Kidney (tissue), 14 donors: ENCODE data around the gene KANSL1L. TPM values are rescaled to one million over a fixed set of nuclear protein-coding genes. Genes with fewer than 3 reads are reported as not detected.

Experiments used
- DNase-seq, 5 donors: peaks; one replicate each; pipeline ENCODE4 v3.0.0-alpha.2; 2013 to 2020
- FAIRE-seq: peaks from 2 replicates; lab custom pipeline; 2012; peaks lifted over from hg19 to GRCh38; lab: Jason Lieb, UNC
- H3K27ac ChIP-seq, 2 donors: one replicate each; pipeline ENCODE4 v1.7.0; 2013; ENCODE audit warnings: low read depth in 2 of 2, low read length in 2 of 2, inconsistent platforms in 1 of 2
- H3K27me3 ChIP-seq: one replicate; pipeline ENCODE4 v1.7.1; 2013; ENCODE audit warnings: low read length, inconsistent platforms; ENCODE audit not compliant: control insufficient read depth, insufficient read depth
- H3K36me3 ChIP-seq, 3 donors: one replicate each; pipeline versions ENCODE4 v1.7.0 to v1.7.1; 2013; ENCODE audit warnings: low read length in 3 of 3, control low read depth in 1 of 3, inconsistent platforms in 1 of 3; ENCODE audit not compliant: insufficient read depth in 3 of 3, control insufficient read depth in 2 of 3
- H3K4me1 ChIP-seq, 3 donors: one replicate each; pipeline versions ENCODE4 v1.7.0 to v1.7.1; 2013; ENCODE audit warnings: low read length in 3 of 3, inconsistent platforms in 1 of 3, low read depth in 1 of 3; ENCODE audit not compliant: control insufficient read depth in 2 of 3, insufficient read depth in 2 of 3
- H3K4me3 ChIP-seq, 3 donors: one replicate each; pipeline versions ENCODE4 v1.7.0 to v1.8.1; 2013; ENCODE audit warnings: low read length in 3 of 3, control low read depth in 1 of 3, inconsistent platforms in 1 of 3
- H3K9ac ChIP-seq, 3 donors: one replicate each; pipeline versions ENCODE4 v1.7.0 to v1.7.1; 2013; ENCODE audit warnings: low read length in 3 of 3, control low read depth in 1 of 3, inconsistent platforms in 1 of 3
- H3K9me3 ChIP-seq, 3 donors: one replicate each; pipeline versions ENCODE4 v1.7.0 to v1.7.1; 2013; ENCODE audit warnings: low read length in 3 of 3, control low read depth in 1 of 3, inconsistent platforms in 1 of 3; ENCODE audit not compliant: control insufficient read depth in 2 of 3, insufficient read depth in 1 of 3
- CTCF ChIP-seq: IDR thresholded peaks from 3 replicates; pipeline ENCODE4 v1.5.1; 2012; ENCODE audit warnings: mild to moderate bottlenecking, moderate library complexity, borderline replicate concordance; ENCODE audit not compliant: insufficient read depth; ENCODE audit errors: extremely low read depth
- intact Hi-C: fragments of 100-400 bp; cut with DNase I; formaldehyde crosslinking; loops from one replicate; pipeline ENCODE4 v1.11.1; 2022
- polyA plus RNA-seq: library from polyadenylated mRNA; stranded (reverse); fragments of 350-450 nt; fragmentation: Illumina TruSeq; extraction: RNeasy Lipid Tissue Mini Kit (QIAGEN cat#74804); gene quantifications from one replicate; pipeline ENCODE4 v1.2.3, GENCODE V29; 2014; ENCODE audit warnings: low read depth, low replicate concordance; ENCODE audit not compliant: insufficient read depth
- total RNA-seq: library from RNA; stranded (reverse); fragmentation: NEBNext Ultra II Directional; extraction: Animal tissue kit (Norgen Biotek cat#: 25700); gene quantifications from one replicate; pipeline ENCODE4 v1.2.1, GENCODE V29; 2021
- donor health status: control.
- donor health status: control.
- donor health status: control.
- donor health status: control.
- donor health status: control.
- donor health status: DM: yes; HTN: yes; CAD: no.
- donor health status: Normal renal cell carcinoma (clear cell type).

Gene KANSL1L
- total and polyA plus RNA-seq, 2 donors from 2014 or later, result 11.6 to 65.4 TPM

- H3K4me3 ChIP-seq, result no peak overlapping the region
- no peak overlapping the region for H3K9ac ChIP-seq
- peak; percentile 57 for FAIRE-seq
- intact Hi-C loops, result no loop called here
- H3K4me1 ChIP-seq, result no peaks in the 10 kb centered on the region
- H3K36me3 ChIP-seq, result no peaks in the 10 kb centered on the region
- peak in 2 of 5 donors; percentile 29 to 43 for DNase-seq
- no peak overlapping the region for H3K27ac ChIP-seq
- no peaks in the 10 kb centered on the region for H3K27me3 ChIP-seq
- no peaks in the 10 kb centered on the region for H3K9me3 ChIP-seq
- peak; percentile 50 for TF ChIP-seq CTCF
Observed at GRCh38 chr2:210072922-210073509, 98.2 kb downstream of the KANSL1L start.

GRCh38 chr2:210072493-210072892 lies 98.7 kb downstream of the KANSL1L start:
- no peak for DNase-seq
- intact Hi-C loops, result no loop called here
- no peaks in the 10 kb centered on the region for H3K9me3 ChIP-seq
- no peak overlapping the region for H3K9ac ChIP-seq
- H3K27me3 ChIP-seq, result no peaks in the 10 kb centered on the region
- H3K4me3 ChIP-seq, result no peak overlapping the region
- TF ChIP-seq CTCF, result no peak
- H3K36me3 ChIP-seq, result no peaks in the 10 kb centered on the region
- H3K27ac ChIP-seq, result no peak overlapping the region
- no peak for FAIRE-seq
- H3K4me1 ChIP-seq, result no peaks in the 10 kb centered on the region

- Histone ChIP-seq H3K9me3 (no peaks in the 10 kb centered on the region), H3K27me3 (no peaks in the 10 kb centered on the region), H3K27ac (no peak overlapping the region), H3K9ac (no peak overlapping the region), H3K4me3 (no peak overlapping the region), H3K4me1 (no peaks in the 10 kb centered on the region), H3K36me3 (peaks cover 0 to 5% (median 2%) of the 10 kb centered on the region in 3 donors)
- DNase-seq (no peak), FAIRE-seq (no peak)
- intact Hi-C loops, result no loop called here
- no peak for TF ChIP-seq CTCF
Observed at GRCh38 chr2:210063306-210063705, 107.9 kb downstream of the KANSL1L start.

- TF ChIP-seq CTCF, result no peak
- no peak overlapping the region for H3K9ac ChIP-seq
- peaks cover 0 to 5% (median 0%) of the 10 kb centered on the region in 3 donors for H3K36me3 ChIP-seq
- DNase-seq, result no peak
- H3K27ac ChIP-seq, result no peak overlapping the region
- FAIRE-seq, result no peak
- H3K4me1 ChIP-seq, result no peaks in the 10 kb centered on the region
- no peak overlapping the region for H3K4me3 ChIP-seq
- intact Hi-C loops, result no loop called here
- H3K9me3 ChIP-seq, result no peaks in the 10 kb centered on the region
- no peaks in the 10 kb centered on the region for H3K27me3 ChIP-seq
Observed at GRCh38 chr2:210055825-210056224, 115.4 kb downstream of the KANSL1L start.
